Parathyroid adenoma (tissue), 2 donors: ENCODE data around the gene MS4A10.
A peak's percentile ranks its signal among the peaks of the same experiment; 100 is the strongest.

ENCODE experiments used
- H2AFZ ChIP-seq: fragments of 300-600 bp; sonication (generic); one replicate; pipeline ENCODE4 v1.7.0; 2017; ENCODE audit warnings: antibody characterized with exemption, mild to moderate bottlenecking
- H3K27ac ChIP-seq: fragments of 300-600 bp; sonication (generic); one replicate; pipeline ENCODE4 v1.7.0; 2017
- H3K27me3 ChIP-seq: fragments of 300-600 bp; sonication (generic); one replicate; pipeline ENCODE4 v1.7.0; 2017; ENCODE audit warnings: low read length; ENCODE audit not compliant: control insufficient read depth, insufficient read depth
- H3K36me3 ChIP-seq: fragments of 300-600 bp; sonication (generic); one replicate; pipeline ENCODE4 v1.7.0; 2017; ENCODE audit warnings: low read length; ENCODE audit not compliant: control insufficient read depth, insufficient read depth
- H3K4me1 ChIP-seq: fragments of 300-600 bp; sonication (generic); one replicate; pipeline ENCODE4 v1.7.0; 2017; ENCODE audit warnings: control low read depth
- H3K4me2 ChIP-seq: fragments of 300-600 bp; sonication (generic); one replicate; pipeline ENCODE4 v1.7.0; 2017; ENCODE audit warnings: low read length
- H3K4me3 ChIP-seq: fragments of 300-600 bp; sonication (generic); one replicate; pipeline ENCODE4 v1.7.0; 2017; ENCODE audit warnings: low read depth, low read length
- H3K79me2 ChIP-seq: fragments of 300-600 bp; sonication (generic); one replicate; pipeline ENCODE4 v1.7.0; 2017; ENCODE audit warnings: control low read depth
- H3K9ac ChIP-seq: fragments of 300-600 bp; sonication (generic); one replicate; pipeline ENCODE4 v1.7.0; 2017; ENCODE audit warnings: mild to moderate bottlenecking
- H3K9me3 ChIP-seq: fragments of 300-600 bp; sonication (generic); one replicate; pipeline ENCODE4 v1.7.0; 2017; ENCODE audit warnings: low read length; ENCODE audit not compliant: control insufficient read depth
- CTCF ChIP-seq: fragments of 300-600 bp; sonication (generic); IDR thresholded peaks from one replicate; pipeline ENCODE4 v1.7.0; 2017; ENCODE audit warnings: antibody characterized with exemption, mild to moderate bottlenecking
- donor health status: primary hyperparathyroidism.

The MS4A10 gene

GRCh38 chr11:60840470-60841430 lies 55.6 kb downstream of the MS4A10 start:
- Histone ChIP-seq H3K27me3 (no peaks in the 10 kb centered on the region), H2AFZ (no peak overlapping the region), H3K9ac (peak overlapping the region; percentile 87), H3K27ac (peak overlapping the region; percentile 100), H3K79me2 (peaks cover 27% of the 10 kb centered on the region), H3K4me2 (peak overlapping the region; percentile 75), H3K36me3 (peaks cover 8% of the 10 kb centered on the region), H3K9me3 (no peaks in the 10 kb centered on the region), H3K4me3 (peak overlapping the region; percentile 96), H3K4me1 (peaks cover 44% of the 10 kb centered on the region)
- TF ChIP-seq CTCF: no peak

GRCh38 chr11:60841797-60842667 lies 56.9 kb downstream of the MS4A10 start, which contains the start of gene CCDC86:
TSS of gene CCDC86 (plus strand) at chr11:60842113. CDS start at chr11:60842125, 12 bp downstream.
- Histone ChIP-seq H3K4me3 (peak within 1 kb of the TSS; percentile 96), H3K27me3 (no peaks in the 10 kb centered on the region), H3K4me2 (peak within 1 kb of the TSS; percentile 75), H3K27ac (peak within 1 kb of the TSS; percentile 100), H3K36me3 (peaks cover 8% of the 10 kb centered on the region), H3K9ac (peak within 1 kb of the TSS; percentile 99), H3K79me2 (peaks cover 31% of the 10 kb centered on the region), H3K4me1 (peaks cover 39% of the 10 kb centered on the region), H2AFZ (peak within 1 kb of the TSS; percentile 2), H3K9me3 (no peaks in the 10 kb centered on the region)
- no peak for TF ChIP-seq CTCF

- Histone ChIP-seq H3K27ac (peak overlapping the region; percentile 100), H3K27me3 (no peaks in the 10 kb centered on the region), H3K36me3 (peaks cover 8% of the 10 kb centered on the region), H2AFZ (peak overlapping the region; percentile 2), H3K4me3 (peak overlapping the region; percentile 96), H3K9ac (peak overlapping the region; percentile 99), H3K4me2 (peak overlapping the region; percentile 75), H3K4me1 (peaks cover 30% of the 10 kb centered on the region), H3K79me2 (peaks cover 36% of the 10 kb centered on the region), H3K9me3 (no peaks in the 10 kb centered on the region)
- TF ChIP-seq CTCF: no peak
Measured at GRCh38 chr11:60842668-60843600, 57.8 kb downstream of the MS4A10 start.

- Histone ChIP-seq H2AFZ (no peak overlapping the region), H3K4me2 (peak overlapping the region; percentile 75), H3K4me1 (peaks cover 19% of the 10 kb centered on the region), H3K27me3 (no peaks in the 10 kb centered on the region), H3K4me3 (peak overlapping the region; percentile 96), H3K9ac (peak overlapping the region; percentile 99), H3K9me3 (no peaks in the 10 kb centered on the region), H3K79me2 (peaks cover 43% of the 10 kb centered on the region), H3K36me3 (peaks cover 8% of the 10 kb centered on the region), H3K27ac (peak overlapping the region; percentile 100)
- TF ChIP-seq CTCF: no peak
Measured at GRCh38 chr11:60844045-60844869, 59.1 kb downstream of the MS4A10 start.
